ENCODE results near the gene PRR29. TPM values are rescaled to one million over a fixed set of nuclear protein-coding genes. Genes with fewer than 3 reads are reported as not detected.
"Not testable (repeated sequence)": the region's sequence is repeated elsewhere in the genome, so short reads cannot be mapped to it uniquely, and the experiment has no call there.

PRR29 gene
- total RNA-seq, 1 experiment from 2014 or later: not detected

GRCh38 chr17:63976702-63977101 lies 21.4 kb upstream of the PRR29 start:
- Histone ChIP-seq H3K27ac (ENCODE audit: low read depth, low read length, poor library complexity, severe bottlenecking) (no peak overlapping the region), H3K4me1 (ENCODE audit: insufficient read depth, low read length, poor library complexity, severe bottlenecking) (no peaks in the 10 kb centered on the region), H3K36me3 (ENCODE audit: insufficient read depth, low read length, poor library complexity, severe bottlenecking) (no peaks in the 10 kb centered on the region), H3K9me3 (ENCODE audit: low read depth, low read length, poor library complexity, severe bottlenecking) (no peaks in the 10 kb centered on the region), H3K4me3 (ENCODE audit: low read depth, low read length, poor library complexity, severe bottlenecking) (no peak overlapping the region), H3K27me3 (replicated peaks; ENCODE audit: insufficient read depth, low read depth, low read length, poor library complexity) (no peaks in the 10 kb centered on the region)
- no peak for DNase-seq (ENCODE audit: low spot score)
- POLR2A ChIA-PET (ENCODE audit: low non-redundant PET): no interaction called here
- BruUV-seq (replicated peaks): no TSS peak
- CTCF ChIA-PET: no interaction called here
- TF ChIP-seq CTCF (conservative IDR thresholded peaks at IDR 0.05; ENCODE audit: low read depth, low read length): no peak
- no peak for TF ChIP-seq EZH2 (IDR thresholded peaks at IDR 0.05; ENCODE audit: borderline replicate concordance, low read depth, low read length, poor library complexity, severe bottlenecking)
- intact Hi-C loops (cut with micrococcal nuclease; ENCODE audit: unreplicated experiment): no loop called here

- Histone ChIP-seq H3K27ac (ENCODE audit: low read depth, low read length, poor library complexity, severe bottlenecking) (no peak overlapping the region), H3K4me1 (ENCODE audit: insufficient read depth, low read length, poor library complexity, severe bottlenecking) (no peaks in the 10 kb centered on the region), H3K27me3 (replicated peaks; ENCODE audit: insufficient read depth, low read depth, low read length, poor library complexity) (no peaks in the 10 kb centered on the region), H3K9me3 (ENCODE audit: low read depth, low read length, poor library complexity, severe bottlenecking) (no peaks in the 10 kb centered on the region), H3K36me3 (ENCODE audit: insufficient read depth, low read length, poor library complexity, severe bottlenecking) (no peaks in the 10 kb centered on the region), H3K4me3 (ENCODE audit: low read depth, low read length, poor library complexity, severe bottlenecking) (no peak overlapping the region)
- ChIA-PET CTCF (no interaction called here), POLR2A (ENCODE audit: low non-redundant PET) (no interaction called here)
- intact Hi-C loops (cut with micrococcal nuclease; ENCODE audit: unreplicated experiment): no loop called here
- no peak for TF ChIP-seq EZH2 (IDR thresholded peaks at IDR 0.05; ENCODE audit: borderline replicate concordance, low read depth, low read length, poor library complexity, severe bottlenecking)
- no peak for TF ChIP-seq CTCF (conservative IDR thresholded peaks at IDR 0.05; ENCODE audit: low read depth, low read length)
- no peak for DNase-seq (ENCODE audit: low spot score)
- BruUV-seq (replicated peaks): no TSS peak
Observed at GRCh38 chr17:63978272-63979200, 19.6 kb upstream of the PRR29 start.

- CTCF ChIA-PET; H3K9me3 ChIP-seq (ENCODE audit: low read depth, low read length, poor library complexity, severe bottlenecking); H3K36me3 ChIP-seq (ENCODE audit: insufficient read depth, low read length, poor library complexity, severe bottlenecking); BruUV-seq (replicated peaks); H3K4me1 ChIP-seq (ENCODE audit: insufficient read depth, low read length, poor library complexity, severe bottlenecking); intact Hi-C loops (cut with micrococcal nuclease; ENCODE audit: unreplicated experiment); H3K27me3 ChIP-seq (replicated peaks; ENCODE audit: insufficient read depth, low read depth, low read length, poor library complexity); DNase-seq (ENCODE audit: low spot score); H3K4me3 ChIP-seq (ENCODE audit: low read depth, low read length, poor library complexity, severe bottlenecking); H3K27ac ChIP-seq (ENCODE audit: low read depth, low read length, poor library complexity, severe bottlenecking): not testable (repeated sequence)
- POLR2A ChIA-PET (ENCODE audit: low non-redundant PET): interaction anchor here (0.6 kb wide), 1 partner anchor 37 kb away, joined by 18 read pairs; no protein-coding TSS in a partner anchor
Observed at GRCh38 chr17:63982641-63983040, 15.5 kb upstream of the PRR29 start.
